Endodermal cell (in vitro differentiated cells): Measurements from ENCODE around the gene METTL9. TPM values are rescaled to one million over a fixed set of nuclear protein-coding genes. Genes with fewer than 3 reads are reported as not detected.
"Not testable (repeated sequence)": the region's sequence is repeated elsewhere in the genome, so short reads cannot be mapped to it uniquely, and the experiment has no call there.

Experiments used
- DNase-seq: peaks from one replicate; pipeline ENCODE4 v3.0.0-alpha.2; 2017
- H3K27ac ChIP-seq: 2 replicates; pipeline ENCODE4 v1.5.1; 2013; ENCODE audit warnings: mild to moderate bottlenecking, low read depth, low read length, moderate library complexity
- H3K27me3 ChIP-seq: 2 replicates; pipeline ENCODE4 v1.6.1; 2013; ENCODE audit warnings: mild to moderate bottlenecking, low read length, moderate library complexity; ENCODE audit not compliant: insufficient read depth, control insufficient read depth, poor library complexity, severe bottlenecking
- H3K36me3 ChIP-seq: 2 replicates; pipeline ENCODE4 v1.7.0; 2013; ENCODE audit warnings: mild to moderate bottlenecking, low read length, moderate library complexity; ENCODE audit not compliant: control insufficient read depth, insufficient read depth
- H3K4me1 ChIP-seq: one replicate; pipeline ENCODE4 v1.7.0; 2013; ENCODE audit warnings: low read length; ENCODE audit not compliant: control insufficient read depth, insufficient read depth
- H3K4me3 ChIP-seq: 2 replicates; pipeline ENCODE4 v1.5.1; 2013; ENCODE audit warnings: mild to moderate bottlenecking, low read length, moderate library complexity
- H3K9ac ChIP-seq: 2 replicates; pipeline ENCODE4 v1.6.1; 2013; ENCODE audit warnings: mild to moderate bottlenecking, low read length, moderate library complexity; ENCODE audit not compliant: poor library complexity, severe bottlenecking; ENCODE audit errors: extremely low read depth
- H3K9me3 ChIP-seq: 2 replicates; pipeline ENCODE4 v1.6.1; 2013; ENCODE audit warnings: mild to moderate bottlenecking, low read length, moderate library complexity; ENCODE audit not compliant: control insufficient read depth
- H3K27ac Mint-ChIP-seq: 2 replicates; pipeline ENCODE4 v1.8.0; 2020; ENCODE audit warnings: mixed read lengths
- H3K27me3 Mint-ChIP-seq: 2 replicates; pipeline ENCODE4 v1.8.0; 2021; ENCODE audit warnings: mild to moderate bottlenecking, mixed read lengths; ENCODE audit not compliant: insufficient read depth
- H3K36me3 Mint-ChIP-seq: 2 replicates; pipeline ENCODE4 v1.8.0; 2020; ENCODE audit warnings: low read depth, mixed read lengths
- H3K4me1 Mint-ChIP-seq: 2 replicates; pipeline ENCODE4 v1.8.0; 2020; ENCODE audit warnings: mixed read lengths
- H3K4me3 Mint-ChIP-seq: 2 replicates; pipeline ENCODE4 v1.8.0; 2020; ENCODE audit warnings: mild to moderate bottlenecking, moderate library complexity, mixed read lengths
- H3K9me3 Mint-ChIP-seq: 2 replicates; pipeline ENCODE4 v1.8.0; 2020; ENCODE audit warnings: mild to moderate bottlenecking, mixed read lengths
- WGBS, 2 experiments: methylation state at CpG; one replicate each; pipeline versions ENCODE4 v1.1.5 to v1.1.7; 2013; ENCODE audit warnings: missing lambda C conversion rate in 2 of 2, mixed read lengths in 1 of 2; ENCODE audit not compliant: insufficient coverage in 1 of 2, insufficient read length in 1 of 2; 5-methylcytosine and 5-hydroxymethylcytosine counted together
- total RNA-seq, 2 donors: library from RNA; stranded (reverse); fragmentation: NEBNext Ultra II Directional in 1 of 2; extraction: Animal tissue kit (Norgen Biotek cat#: 25700) in 1 of 2; gene quantifications; 2 replicates in 1 of 2; 3 replicates in 1 of 2; pipeline ENCODE4 v1.2.1, GENCODE V29; 2021
- TF ChIP-seq, protein P1 (sequence below): fragments of 200-600 bp; sonication (generic); conservative IDR thresholded peaks from 2 replicates; pipeline ENCODE4 v1.5.0; 2021; ENCODE audit warnings: antibody characterized with exemption, mild to moderate bottlenecking

The METTL9 gene
- total RNA-seq, 2 donors from 2014 or later: 145 to 149 TPM

DNA sequence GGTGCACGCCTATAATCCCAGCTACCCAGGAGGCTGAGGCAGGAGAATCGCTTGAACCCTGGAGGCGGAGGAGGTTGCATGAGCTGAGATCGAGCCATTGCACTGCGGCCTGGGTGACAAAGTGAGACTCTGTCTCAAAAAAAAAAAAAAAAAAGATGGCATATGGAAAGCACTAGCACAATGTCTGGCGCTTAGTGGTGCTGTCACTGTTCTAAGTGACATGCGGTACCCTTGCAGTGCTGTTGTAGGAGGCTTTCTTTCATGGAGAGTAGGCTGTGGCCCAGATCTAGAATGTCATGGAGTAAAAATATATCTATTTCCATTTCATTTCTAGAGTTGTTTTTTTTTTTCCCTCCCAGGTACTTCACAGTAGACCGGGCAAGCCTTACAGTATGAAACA lies 14.6 kb upstream of the METTL9 start:
- Histone ChIP-seq H3K27me3 (no peaks in the 10 kb centered on the region), H3K4me3 (no peak overlapping the region), H3K36me3 (no peaks in the 10 kb centered on the region), H3K9me3 (no peaks in the 10 kb centered on the region), H3K9ac (no peak overlapping the region), H3K4me1 (no peaks in the 10 kb centered on the region), H3K27ac (no peak overlapping the region)
- Mint-ChIP-seq H3K36me3 (no peaks in the 10 kb centered on the region), H3K27ac (no peak overlapping the region), H3K27me3 (no peaks in the 10 kb centered on the region), H3K9me3 (no peaks in the 10 kb centered on the region), H3K4me1 (no peaks in the 10 kb centered on the region), H3K4me3 (no peak overlapping the region)
- 91 to 97% methylated on average over 4 to 7 of the region's 8 CpGs for WGBS, 2 experiments
- TF ChIP-seq, protein P1, sequence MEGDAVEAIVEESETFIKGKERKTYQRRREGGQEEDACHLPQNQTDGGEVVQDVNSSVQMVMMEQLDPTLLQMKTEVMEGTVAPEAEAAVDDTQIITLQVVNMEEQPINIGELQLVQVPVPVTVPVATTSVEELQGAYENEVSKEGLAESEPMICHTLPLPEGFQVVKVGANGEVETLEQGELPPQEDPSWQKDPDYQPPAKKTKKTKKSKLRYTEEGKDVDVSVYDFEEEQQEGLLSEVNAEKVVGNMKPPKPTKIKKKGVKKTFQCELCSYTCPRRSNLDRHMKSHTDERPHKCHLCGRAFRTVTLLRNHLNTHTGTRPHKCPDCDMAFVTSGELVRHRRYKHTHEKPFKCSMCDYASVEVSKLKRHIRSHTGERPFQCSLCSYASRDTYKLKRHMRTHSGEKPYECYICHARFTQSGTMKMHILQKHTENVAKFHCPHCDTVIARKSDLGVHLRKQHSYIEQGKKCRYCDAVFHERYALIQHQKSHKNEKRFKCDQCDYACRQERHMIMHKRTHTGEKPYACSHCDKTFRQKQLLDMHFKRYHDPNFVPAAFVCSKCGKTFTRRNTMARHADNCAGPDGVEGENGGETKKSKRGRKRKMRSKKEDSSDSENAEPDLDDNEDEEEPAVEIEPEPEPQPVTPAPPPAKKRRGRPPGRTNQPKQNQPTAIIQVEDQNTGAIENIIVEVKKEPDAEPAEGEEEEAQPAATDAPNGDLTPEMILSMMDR: no peak
- DNase-seq: no peak

DNA sequence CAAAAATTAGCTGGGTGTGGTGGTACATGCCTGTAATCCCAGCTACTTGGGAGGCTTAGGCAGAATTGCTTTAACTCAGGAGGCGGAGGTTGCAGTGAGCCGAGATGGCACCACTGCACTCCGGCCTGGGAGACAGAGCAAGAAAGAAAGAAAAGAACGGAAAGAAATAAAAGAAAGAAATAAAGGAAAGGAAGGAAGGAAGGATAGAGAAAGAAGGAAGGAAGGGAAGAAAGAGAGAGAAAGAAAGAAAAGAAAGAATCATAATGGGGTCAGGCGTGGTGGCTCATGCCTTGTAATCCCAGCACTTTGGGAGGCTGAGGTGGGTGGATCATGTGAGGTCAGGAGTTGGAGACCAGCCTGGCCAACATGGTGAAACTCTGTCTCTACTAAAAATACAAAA lies 10.8 kb upstream of the METTL9 start:
- not testable (repeated sequence) for H3K27ac ChIP-seq, H3K4me3 Mint-ChIP-seq, H3K27ac Mint-ChIP-seq, H3K27me3 ChIP-seq, H3K27me3 Mint-ChIP-seq, H3K9me3 Mint-ChIP-seq, H3K36me3 Mint-ChIP-seq, H3K4me1 Mint-ChIP-seq, DNase-seq, H3K9me3 ChIP-seq, H3K9ac ChIP-seq, H3K4me3 ChIP-seq, H3K4me1 ChIP-seq, H3K36me3 ChIP-seq
- 83 to 96% methylated on average over 5 of the region's 5 CpGs for WGBS, 2 experiments

DNA sequence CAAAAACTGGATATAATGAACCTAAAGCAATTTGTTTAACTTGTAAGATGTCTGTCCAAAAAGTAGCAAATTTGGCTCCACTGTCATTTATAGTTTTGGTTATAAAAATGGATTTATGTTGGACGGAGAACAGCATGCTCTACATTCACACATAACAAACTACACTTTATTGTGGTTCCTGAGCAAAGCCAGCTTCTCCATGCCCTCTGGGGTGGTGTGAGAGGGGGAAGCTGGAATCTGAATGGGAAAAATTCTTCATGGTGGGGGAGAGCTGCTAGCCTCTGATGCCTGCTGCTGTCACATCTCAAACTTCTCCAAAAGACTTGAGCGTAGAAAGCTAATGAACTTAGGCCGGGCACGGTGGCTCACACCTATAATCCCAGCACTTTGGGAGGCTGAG lies 9.8 kb upstream of the METTL9 start:
- Mint-ChIP-seq H3K4me1 (peaks cover 6% of the 10 kb centered on the region), H3K27ac (no peak overlapping the region), H3K4me3 (no peak overlapping the region), H3K9me3 (no peaks in the 10 kb centered on the region), H3K27me3 (no peaks in the 10 kb centered on the region), H3K36me3 (no peaks in the 10 kb centered on the region)
- Histone ChIP-seq H3K27me3 (no peaks in the 10 kb centered on the region), H3K4me3 (no peak overlapping the region), H3K4me1 (no peaks in the 10 kb centered on the region), H3K9me3 (no peaks in the 10 kb centered on the region), H3K9ac (no peak overlapping the region), H3K27ac (no peak overlapping the region), H3K36me3 (no peaks in the 10 kb centered on the region)
- 83 to 95% methylated on average over 3 of the region's 4 CpGs for WGBS, 2 experiments
- DNase-seq: no peak
- TF ChIP-seq, protein P1: no peak

DNA sequence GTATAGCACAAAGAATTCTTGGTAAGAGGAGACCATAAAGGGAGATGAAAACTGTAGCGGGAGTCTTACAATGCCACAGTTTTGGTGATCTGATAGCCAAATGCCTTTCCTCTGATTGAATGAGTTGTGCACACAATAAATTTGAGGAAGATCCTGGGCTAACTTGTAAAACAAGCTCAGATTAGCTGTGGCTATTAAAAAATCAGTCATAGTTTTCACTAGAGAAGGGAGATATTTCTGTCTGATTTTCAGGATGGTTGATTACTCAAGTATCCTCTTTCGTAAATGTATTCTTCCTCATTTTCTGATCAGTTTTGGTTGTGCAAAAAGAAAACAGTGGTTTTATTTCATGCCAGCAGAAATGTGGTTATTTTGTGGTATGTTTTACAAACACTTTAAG lies 9.1 kb upstream of the METTL9 start:
- no peak overlapping the region for H3K4me3 ChIP-seq
- H3K9ac ChIP-seq: no peak overlapping the region
- Mint-ChIP-seq H3K36me3 (no peaks in the 10 kb centered on the region), H3K27me3 (no peaks in the 10 kb centered on the region), H3K27ac (no peak overlapping the region), H3K4me3 (no peak overlapping the region), H3K4me1 (peaks cover 6% of the 10 kb centered on the region), H3K9me3 (no peaks in the 10 kb centered on the region)
- no peak for DNase-seq
- no peaks in the 10 kb centered on the region for H3K4me1 ChIP-seq
- WGBS, 2 experiments: 94 to 98% methylated on average over 2 of the region's 2 CpGs
- no peaks in the 10 kb centered on the region for H3K9me3 ChIP-seq
- H3K27me3 ChIP-seq: no peaks in the 10 kb centered on the region
- TF ChIP-seq, protein P1: no peak
- H3K27ac ChIP-seq: no peak overlapping the region
- H3K36me3 ChIP-seq: no peaks in the 10 kb centered on the region
